OCI-LY7 (cell line): ENCODE measurements around the gene TTLL9.

Experiments
- EZH2phosphoT487 ChIP-seq: fragments of 200-600 bp; sonication (generic); IDR thresholded peaks from 2 replicates; pipeline ENCODE4 v1.6.1; 2018; ENCODE audit warnings: low read depth, borderline replicate concordance, mild to moderate bottlenecking, mixed run types, antibody characterized with exemption, low read length, moderate library complexity, mixed read lengths
- TF ChIP-seq, protein P1 (sequence below): fragments of 200-600 bp; sonication (generic); conservative IDR thresholded peaks from 2 replicates; pipeline ENCODE4 v1.5.1; 2014; ENCODE audit warnings: mild to moderate bottlenecking, antibody characterized with exemption, low read length, moderate library complexity, mixed read lengths

DNA sequence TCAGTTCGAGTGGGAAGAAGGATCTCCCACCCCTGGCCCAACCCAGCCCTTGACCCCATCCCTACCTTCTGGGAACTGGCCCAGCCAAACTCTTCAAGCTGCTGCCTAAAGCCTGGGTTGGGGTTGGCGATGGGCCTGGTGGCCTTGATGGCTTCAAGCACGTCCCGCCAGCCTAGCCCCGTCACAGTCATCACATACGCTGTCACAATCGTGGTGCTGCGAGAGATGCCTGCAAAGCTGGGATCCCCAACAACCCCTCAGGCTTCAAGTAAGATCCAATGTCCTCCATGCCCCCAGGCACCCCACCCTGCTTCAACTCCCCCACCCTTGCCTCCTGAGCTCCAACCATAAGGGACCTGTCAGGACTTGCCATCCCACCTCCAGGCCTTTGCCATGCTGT lies 7.9 kb upstream of the TTLL9 start:
- TF ChIP-seq, protein P1, sequence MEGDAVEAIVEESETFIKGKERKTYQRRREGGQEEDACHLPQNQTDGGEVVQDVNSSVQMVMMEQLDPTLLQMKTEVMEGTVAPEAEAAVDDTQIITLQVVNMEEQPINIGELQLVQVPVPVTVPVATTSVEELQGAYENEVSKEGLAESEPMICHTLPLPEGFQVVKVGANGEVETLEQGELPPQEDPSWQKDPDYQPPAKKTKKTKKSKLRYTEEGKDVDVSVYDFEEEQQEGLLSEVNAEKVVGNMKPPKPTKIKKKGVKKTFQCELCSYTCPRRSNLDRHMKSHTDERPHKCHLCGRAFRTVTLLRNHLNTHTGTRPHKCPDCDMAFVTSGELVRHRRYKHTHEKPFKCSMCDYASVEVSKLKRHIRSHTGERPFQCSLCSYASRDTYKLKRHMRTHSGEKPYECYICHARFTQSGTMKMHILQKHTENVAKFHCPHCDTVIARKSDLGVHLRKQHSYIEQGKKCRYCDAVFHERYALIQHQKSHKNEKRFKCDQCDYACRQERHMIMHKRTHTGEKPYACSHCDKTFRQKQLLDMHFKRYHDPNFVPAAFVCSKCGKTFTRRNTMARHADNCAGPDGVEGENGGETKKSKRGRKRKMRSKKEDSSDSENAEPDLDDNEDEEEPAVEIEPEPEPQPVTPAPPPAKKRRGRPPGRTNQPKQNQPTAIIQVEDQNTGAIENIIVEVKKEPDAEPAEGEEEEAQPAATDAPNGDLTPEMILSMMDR = no peak
- no peak for TF ChIP-seq EZH2phosphoT487
